ENCODE results near the gene NUAK1. TPM values are rescaled to one million over a fixed set of nuclear protein-coding genes. Genes with fewer than 3 reads are reported as not detected.

The NUAK1 gene
- total RNA-seq, 1 experiment from 2014 or later = 1.3 TPM

GRCh38 chr12:106023039-106023438 lies 115.7 kb downstream of the NUAK1 start:
- TF ChIP-seq CTCF (conservative IDR thresholded peaks at IDR 0.05; ENCODE audit: low read depth, low read length) (no peak), EZH2 (IDR thresholded peaks at IDR 0.05; ENCODE audit: borderline replicate concordance, low read depth, low read length, poor library complexity, severe bottlenecking) (no peak)
- Histone ChIP-seq H3K4me1 (ENCODE audit: insufficient read depth, low read length, poor library complexity, severe bottlenecking) (no peaks in the 10 kb centered on the region), H3K36me3 (ENCODE audit: insufficient read depth, low read length, poor library complexity, severe bottlenecking) (no peaks in the 10 kb centered on the region), H3K27me3 (replicated peaks; ENCODE audit: insufficient read depth, low read depth, low read length, poor library complexity) (no peaks in the 10 kb centered on the region), H3K27ac (ENCODE audit: low read depth, low read length, poor library complexity, severe bottlenecking) (no peak overlapping the region), H3K4me3 (ENCODE audit: low read depth, low read length, poor library complexity, severe bottlenecking) (no peak overlapping the region), H3K9me3 (ENCODE audit: low read depth, low read length, poor library complexity, severe bottlenecking) (peaks cover 6% of the 10 kb centered on the region)
- CTCF ChIA-PET = interaction anchor here (0.5 kb wide), 1 partner anchor 693 kb away, joined by 9 read pairs; the partner anchor contains the start of gene C12orf75
- DNase-seq (ENCODE audit: low spot score) = no peak
- intact Hi-C loops (cut with micrococcal nuclease; ENCODE audit: unreplicated experiment) = no loop called here
- BruUV-seq (replicated peaks) = no TSS peak
- POLR2A ChIA-PET (ENCODE audit: low non-redundant PET) = no interaction called here

- CTCF ChIA-PET = interaction anchor here (0.5 kb wide), 1 partner anchor 692 kb away, joined by 9 read pairs; the partner anchor contains the start of gene C12orf75
- no peak for DNase-seq (ENCODE audit: low spot score)
- intact Hi-C loops (cut with micrococcal nuclease; ENCODE audit: unreplicated experiment) = no loop called here
- POLR2A ChIA-PET (ENCODE audit: low non-redundant PET) = no interaction called here
- Histone ChIP-seq H3K27me3 (replicated peaks; ENCODE audit: insufficient read depth, low read depth, low read length, poor library complexity) (no peaks in the 10 kb centered on the region), H3K4me3 (ENCODE audit: low read depth, low read length, poor library complexity, severe bottlenecking) (no peak overlapping the region), H3K9me3 (ENCODE audit: low read depth, low read length, poor library complexity, severe bottlenecking) (peaks cover 6% of the 10 kb centered on the region), H3K27ac (ENCODE audit: low read depth, low read length, poor library complexity, severe bottlenecking) (no peak overlapping the region), H3K4me1 (ENCODE audit: insufficient read depth, low read length, poor library complexity, severe bottlenecking) (no peaks in the 10 kb centered on the region), H3K36me3 (ENCODE audit: insufficient read depth, low read length, poor library complexity, severe bottlenecking) (no peaks in the 10 kb centered on the region)
- TF ChIP-seq EZH2 (IDR thresholded peaks at IDR 0.05; ENCODE audit: borderline replicate concordance, low read depth, low read length, poor library complexity, severe bottlenecking) (no peak), CTCF (conservative IDR thresholded peaks at IDR 0.05; ENCODE audit: low read depth, low read length) (no peak)
- BruUV-seq (replicated peaks) = no TSS peak
Measured at GRCh38 chr12:106022568-106023012, 116.2 kb downstream of the NUAK1 start.

GRCh38 chr12:106021516-106021915 lies 117.2 kb downstream of the NUAK1 start:
- H3K4me3 ChIP-seq (ENCODE audit: low read depth, low read length, poor library complexity, severe bottlenecking) = no peak overlapping the region
- H3K4me1 ChIP-seq (ENCODE audit: insufficient read depth, low read length, poor library complexity, severe bottlenecking) = no peaks in the 10 kb centered on the region
- intact Hi-C loops (cut with micrococcal nuclease; ENCODE audit: unreplicated experiment) = no loop called here
- H3K36me3 ChIP-seq (ENCODE audit: insufficient read depth, low read length, poor library complexity, severe bottlenecking) = no peaks in the 10 kb centered on the region
- no peak for DNase-seq (ENCODE audit: low spot score)
- ChIA-PET POLR2A (ENCODE audit: low non-redundant PET) (interaction anchor here (0.6 kb wide), 1 partner anchor 573 kb away, joined by 4 read pairs; no protein-coding TSS in a partner anchor), CTCF (no interaction called here)
- H3K27me3 ChIP-seq (replicated peaks; ENCODE audit: insufficient read depth, low read depth, low read length, poor library complexity) = no peaks in the 10 kb centered on the region
- no peak overlapping the region for H3K27ac ChIP-seq (ENCODE audit: low read depth, low read length, poor library complexity, severe bottlenecking)
- TF ChIP-seq CTCF (conservative IDR thresholded peaks at IDR 0.05; ENCODE audit: low read depth, low read length) = no peak
- no peak for TF ChIP-seq EZH2 (IDR thresholded peaks at IDR 0.05; ENCODE audit: borderline replicate concordance, low read depth, low read length, poor library complexity, severe bottlenecking)
- BruUV-seq (replicated peaks) = no TSS peak
- peaks cover 6% of the 10 kb centered on the region for H3K9me3 ChIP-seq (ENCODE audit: low read depth, low read length, poor library complexity, severe bottlenecking)
